Liver (tissue), 3 donors: ENCODE results near the gene POLD2.

Experiments
- CTCF ChIP-seq: fragments of 150-350 bp; IDR thresholded peaks from 2 replicates; pipeline ENCODE4 v1.5.1; 2017; ENCODE audit warnings: improper control_type of control experiment, low read depth, low read length; ENCODE audit not compliant: missing input control
- EGR1 ChIP-seq, 2 donors: IDR thresholded peaks; 2 replicates each; pipeline ENCODE4 v1.6.1; 2016 to 2018; ENCODE audit warnings: antibody characterized with exemption in 2 of 2, low read depth in 2 of 2
- FOXA1 ChIP-seq: IDR thresholded peaks from 2 replicates; pipeline ENCODE4 v1.6.1; 2016; ENCODE audit warnings: antibody characterized with exemption
- HNF4G ChIP-seq: IDR thresholded peaks from 2 replicates; pipeline ENCODE4 v1.6.1; 2016; ENCODE audit warnings: antibody characterized with exemption
- RAD21 ChIP-seq, 2 donors: IDR thresholded peaks; 2 replicates each; pipeline ENCODE4 v1.6.1; 2016; ENCODE audit warnings: antibody characterized with exemption in 2 of 2, mild to moderate bottlenecking in 2 of 2
- RXRA ChIP-seq, 2 donors: IDR thresholded peaks; 2 replicates each; pipeline ENCODE4 v1.6.1; 2017 to 2018; ENCODE audit warnings: antibody characterized with exemption in 2 of 2, mild to moderate bottlenecking in 1 of 2
- SP1 ChIP-seq: IDR thresholded peaks from 2 replicates; pipeline ENCODE4 v1.6.1; 2018; ENCODE audit warnings: antibody characterized with exemption, mild to moderate bottlenecking
- TAF1 ChIP-seq: conservative IDR thresholded peaks from 2 replicates; pipeline ENCODE4 v1.6.1; 2016; ENCODE audit warnings: antibody characterized with exemption, mild to moderate bottlenecking
- ZBTB33 ChIP-seq: IDR thresholded peaks from 2 replicates; pipeline ENCODE4 v1.6.1; 2016; ENCODE audit warnings: antibody characterized with exemption
- donor health status: healthy.
- donor health status: healthy.

DNA sequence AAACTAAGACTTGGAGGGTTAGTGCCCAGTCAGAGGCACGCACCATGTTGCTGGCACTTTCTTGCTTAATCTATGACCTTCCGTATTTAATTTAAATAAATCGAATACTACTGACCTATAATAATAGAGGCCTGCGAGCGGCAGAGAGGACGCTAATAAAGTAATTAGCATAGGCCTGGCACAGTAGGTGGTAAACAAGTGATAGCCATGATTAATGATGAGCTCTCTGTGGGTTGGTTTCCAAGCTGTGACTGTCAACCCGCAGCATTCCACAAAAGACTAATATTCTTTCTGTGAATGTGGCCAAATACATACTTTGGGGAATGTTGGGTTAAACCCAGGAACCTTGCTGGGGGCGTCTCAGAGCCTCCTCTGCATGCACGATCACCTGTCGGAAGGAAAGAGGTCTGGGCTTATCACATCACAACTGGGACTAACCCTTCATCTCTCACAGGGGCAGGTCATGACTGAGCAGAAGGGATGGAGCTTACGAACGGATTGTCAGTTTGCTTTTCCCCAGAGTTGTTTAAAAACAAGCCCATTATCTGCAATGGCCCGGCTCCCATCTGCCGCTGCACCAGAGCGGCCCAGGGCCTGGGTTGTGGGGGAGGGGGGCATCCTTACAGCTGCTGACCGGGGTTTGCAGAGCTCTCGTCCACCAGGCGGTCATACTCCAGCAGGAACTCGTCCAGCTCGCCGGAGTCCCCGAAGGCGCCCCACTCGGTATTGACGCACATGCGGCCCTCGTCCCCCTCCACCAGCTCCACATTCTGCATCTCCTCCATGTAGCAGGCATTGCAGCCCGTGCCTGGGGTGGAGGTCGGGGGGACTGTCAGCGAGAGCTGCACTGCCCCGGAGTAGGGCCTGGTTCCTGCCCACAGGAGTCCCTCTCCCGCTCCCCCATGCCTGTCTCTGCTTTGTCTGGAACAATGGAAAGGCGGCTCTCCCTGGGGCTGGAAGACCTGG is 24.0 kb upstream of the POLD2 start:
- TF ChIP-seq EGR1 (IDR thresholded peaks at IDR 0.05; ENCODE audit: low read depth in 2 of 2), result no peak
- TF ChIP-seq CTCF, result no peak
- TF ChIP-seq RAD21 (IDR thresholded peaks at IDR 0.05), result no peak
- TF ChIP-seq FOXA1, result no peak
- TF ChIP-seq ZBTB33, result no peak
- TF ChIP-seq HNF4G, result no peak
- TF ChIP-seq TAF1, result no peak
- no peak for TF ChIP-seq RXRA (IDR thresholded peaks at IDR 0.05)
- no peak for TF ChIP-seq SP1
